Measurements from ENCODE around the gene RNF157. TPM values are rescaled to one million over a fixed set of nuclear protein-coding genes. Genes with fewer than 3 reads are reported as not detected.

The RNF157 gene
- total and polyA plus RNA-seq, 9 of the 15 experiments (the other 6 are each of a cell fraction or from before 2014, with no cell fraction given), result 8.1 to 31.7 (median 20.8) TPM

- H3K9me1 ChIP-seq (ENCODE audit: control insufficient read depth, insufficient read depth, low read length), result no peaks in the 10 kb centered on the region
- no peak overlapping the region for H2AFZ ChIP-seq (ENCODE audit: low read depth, low read length)
- H4K20me1 ChIP-seq (replicated peaks; ENCODE audit: control insufficient read depth, insufficient read depth, low read length), result no peaks in the 10 kb centered on the region
- no peak for FAIRE-seq
- CTCF ChIA-PET (ENCODE audit: low intra/inter-chr PET ratio), result no interaction called here
- no peak overlapping the region for H3K4me3 ChIP-seq
- no peak overlapping the region for H3K27ac ChIP-seq (ENCODE audit: extremely low read depth, low read depth, low read length)
- intact Hi-C loops (cut with micrococcal nuclease) (no loop called here), in situ Hi-C loops (cut with MboI) (no loop called here)
- no peak for ATAC-seq
- H3K9me3 ChIP-seq (replicated peaks; ENCODE audit: control insufficient read depth, insufficient read depth, low read depth, low read length), result no peaks in the 10 kb centered on the region
- POLR2A ChIA-PET, result interaction anchor here (0.8 to 1.4 kb wide), 7 partner anchors 10 to 108 kb away, joined by 3 to 13 read pairs (median 4); no protein-coding TSS in a partner anchor
- no peak for DNase-seq (ENCODE audit: extremely low read depth in 1 of 4, low spot score in 3 of 4)
- H3K9ac ChIP-seq (ENCODE audit: insufficient read depth in 1 of 2, low read depth in 2 of 2, low read length in 2 of 2), result no peak overlapping the region
- H3K79me2 ChIP-seq (ENCODE audit: control insufficient read depth, insufficient read depth, low read length), result no peaks in the 10 kb centered on the region
- 85% methylated on average over 5 of the region's 7 CpGs for WGBS (ENCODE audit: insufficient coverage, low coverage, missing lambda C conversion rate)
- H3K36me3 ChIP-seq (ENCODE audit: control insufficient read depth, insufficient read depth, low read length), result peaks cover 55% of the 10 kb centered on the region
- no peak for TF ChIP-seq STAG1 (CRISPR knock-in tag; IDR thresholded peaks at IDR 0.05; ENCODE audit: borderline replicate concordance)
- TF ChIP-seq SLC30A9 (CRISPR knock-in tag; IDR thresholded peaks at IDR 0.05), result no peak
- TF ChIP-seq NFYB (IDR thresholded peaks at IDR 0.05; ENCODE audit: extremely low read depth, insufficient read length), result no peak
- no peak for TF ChIP-seq MTA1 (IDR thresholded peaks at IDR 0.05; ENCODE audit: borderline replicate concordance)
- no peak for TF ChIP-seq CBFA2T2 (conservative IDR thresholded peaks at IDR 0.05)
- TF ChIP-seq ZNF224 (CRISPR knock-in tag; IDR thresholded peaks at IDR 0.05), result no peak
- no peak for TF ChIP-seq ZNF707 (CRISPR knock-in tag; conservative IDR thresholded peaks at IDR 0.05)
- TF ChIP-seq ARHGAP35 (IDR thresholded peaks at IDR 0.05; ENCODE audit: partially characterized antibody), result no peak
- no peak for TF ChIP-seq TCF3 (CRISPR knock-in tag; IDR thresholded peaks at IDR 0.05)
- no peak for TF ChIP-seq CUX1 (CRISPR knock-in tag; IDR thresholded peaks at IDR 0.05)
- TF ChIP-seq RBM15 (IDR thresholded peaks at IDR 0.05; ENCODE audit: insufficient read depth, low read length), result no peak
- TF ChIP-seq PTRF (tag; IDR thresholded peaks at IDR 0.05), result no peak
- TF ChIP-seq GABPB2 (CRISPR knock-in tag; conservative IDR thresholded peaks at IDR 0.05), result no peak
- TF ChIP-seq CREM (IDR thresholded peaks at IDR 0.05; ENCODE audit: low read depth), result no peak
- no peak for TF ChIP-seq ATF1 (CRISPR knock-in tag; IDR thresholded peaks at IDR 0.05)
- no peak for TF ChIP-seq ATF1 (tag; IDR thresholded peaks at IDR 0.05)
- no peak for TF ChIP-seq SMARCA5 (IDR thresholded peaks at IDR 0.05)
- TF ChIP-seq E2F6 (IDR thresholded peaks at IDR 0.05; ENCODE audit: borderline replicate concordance in 1 of 2, extremely low read depth in 1 of 2, insufficient read depth in 1 of 2, insufficient read length in 1 of 2, low read depth in 1 of 2, low read length in 1 of 2, poor library complexity in 1 of 2, severe bottlenecking in 1 of 2), result no peak
- peaks cover 5 to 9% of the 10 kb centered on the region in 2 experiments; a peak in 4 of 5 replicates for H3K4me1 ChIP-seq (replicated peaks in 1 of 2; ENCODE audit: control insufficient read depth in 2 of 2, insufficient read depth in 2 of 2, low read length in 2 of 2)
- H3K27me3 ChIP-seq (ENCODE audit: control insufficient read depth in 2 of 2, insufficient read depth in 2 of 2, low read length in 2 of 2), result no peaks in the 10 kb centered on the region
- no TSS peak for BruUV-seq (replicated peaks)
- no peak overlapping the region for H3K4me2 ChIP-seq (ENCODE audit: insufficient read depth, low read length)
These were observed 74.1 kb downstream of the RNF157 start for GRCh38 chr17:76166168-76166567.
